DMS153 treated with DMSO at 0.1 percent for 48 hours (cell line): ENCODE results near the gene PTBP1.

Source experiments
- DNase-seq: peaks from one replicate; lab custom pipeline; 2025; ENCODE audit not compliant: unreplicated experiment; lab: John Stamatoyannopoulos, UW

Gene PTBP1

GRCh38 chr19:772063-772462 lies 25.2 kb upstream of the PTBP1 start:
- DNase-seq, result no peak

- DNase-seq, result no peak
These were observed 24.4 kb upstream of the PTBP1 start for GRCh38 chr19:772730-773436.

- DNase-seq, result no peak
These were observed 20.7 kb upstream of the PTBP1 start for GRCh38 chr19:776549-776948.

- DNase-seq, result no peak
These were observed 18.2 kb upstream of the PTBP1 start for GRCh38 chr19:778910-779653.

GRCh38 chr19:780935-781334 lies 16.3 kb upstream of the PTBP1 start:
- DNase-seq, result no peak

GRCh38 chr19:781800-782184 lies 15.5 kb upstream of the PTBP1 start:
- no peak for DNase-seq

- no peak for DNase-seq
These were observed 14.9 kb upstream of the PTBP1 start for GRCh38 chr19:782185-782877.

GRCh38 chr19:782878-783668 lies 14.2 kb upstream of the PTBP1 start:
- DNase-seq, result no peak

GRCh38 chr19:784541-784940 lies 12.7 kb upstream of the PTBP1 start:
- no peak for DNase-seq

GRCh38 chr19:787536-787935 lies 9.7 kb upstream of the PTBP1 start:
- DNase-seq, result no peak

- DNase-seq, result no peak
These were observed 8.6 kb upstream of the PTBP1 start for GRCh38 chr19:788686-788982.

GRCh38 chr19:788983-789700 lies 8.1 kb upstream of the PTBP1 start:
- DNase-seq, result peak; percentile 22

- no peak for DNase-seq
These were observed 7.6 kb upstream of the PTBP1 start for GRCh38 chr19:789701-790060.

GRCh38 chr19:791007-791566 lies 6.2 kb upstream of the PTBP1 start:
- no peak for DNase-seq

- no peak for DNase-seq
These were observed 5.5 kb upstream of the PTBP1 start for GRCh38 chr19:791567-792305.

GRCh38 chr19:792306-792885 lies 4.9 kb upstream of the PTBP1 start:
- DNase-seq, result no peak

- DNase-seq, result no peak
These were observed 3.4 kb upstream of the PTBP1 start for GRCh38 chr19:793806-794205.

- DNase-seq, result no peak
These were observed 2.1 kb upstream of the PTBP1 start for GRCh38 chr19:795073-795611.
